Esophagus squamous epithelium (tissue), 5 donors: ENCODE data around the gene KIF18B. TPM values are rescaled to one million over a fixed set of nuclear protein-coding genes. Genes with fewer than 3 reads are reported as not detected.

Experiments
- DNase-seq: peaks from one replicate; lab custom pipeline; 2025; lab: John Stamatoyannopoulos, UW
- H3K27ac ChIP-seq, 4 donors: fragments of 200-600 bp; sonication (generic); one replicate each; pipeline ENCODE4 v1.5.1; 2016 to 2019; ENCODE audit warnings: mild to moderate bottlenecking in 1 of 4
- H3K27me3 ChIP-seq, 4 donors: fragments of 200-600 bp; sonication (generic); 1 replicate in 3 of 4; 2 replicates in 1 of 4; pipeline versions ENCODE4 v1.5.1 to v1.6.0; 2017 to 2021; ENCODE audit warnings: antibody characterized with exemption in 1 of 4
- H3K36me3 ChIP-seq, 3 donors: fragments of 200-600 bp; sonication (generic); one replicate each; pipeline ENCODE4 v1.5.1; 2016 to 2019
- H3K4me1 ChIP-seq, 3 donors: fragments of 200-600 bp; sonication (generic); one replicate each; pipeline ENCODE4 v1.5.1; 2017 to 2019
- H3K4me3 ChIP-seq, 4 donors: fragments of 200-600 bp; sonication (generic); 1 replicate in 3 of 4; 2 replicates in 1 of 4; pipeline ENCODE4 v1.5.1; 2016 to 2019; ENCODE audit warnings: mild to moderate bottlenecking in 2 of 4, moderate library complexity in 1 of 4
- H3K9me3 ChIP-seq, 3 donors: fragments of 200-600 bp; sonication (generic); one replicate each; pipeline ENCODE4 v1.5.1; 2016 to 2019
- POLR2A ChIP-seq, 4 donors: fragments of 450-650 bp; IDR thresholded peaks; one replicate each; pipeline ENCODE4 v1.6.1; 2017; ENCODE audit warnings: antibody characterized with exemption in 4 of 4, mild to moderate bottlenecking in 4 of 4, moderate library complexity in 3 of 4
- WGBS, 2 donors: methylation state at CpG; one replicate each; pipeline ENCODE4 v1.1.5; 2018; 5-methylcytosine and 5-hydroxymethylcytosine counted together
- intact Hi-C: fragments of 100-400 bp; cut with DNase I; formaldehyde crosslinking; loops from one replicate; pipeline ENCODE4 v1.15.0; 2022
- total RNA-seq, 4 donors: library from RNA; depleted of rRNA; stranded (reverse); fragments of >200 nt; gene quantifications; one replicate each; pipeline ENCODE4 v1.1.0, GENCODE V29; 2016
- TF ChIP-seq, protein P1 (sequence below), 6 experiments: fragments of 450-650 bp in 4 of 6; fragments of 200-600 bp in 2 of 6; sonication (generic) in 2 of 6; IDR thresholded peaks; one replicate each; pipeline ENCODE4 v1.5.1; 2016 to 2019; ENCODE audit warnings: antibody characterized with exemption in 6 of 6, mild to moderate bottlenecking in 4 of 6, moderate library complexity in 4 of 6
- donor health status: DM: yes; HTN: yes; CAD: no.

The KIF18B gene
- total RNA-seq, 4 donors from 2014 or later = 3.3 to 11.1 (median 4.8) TPM

DNA sequence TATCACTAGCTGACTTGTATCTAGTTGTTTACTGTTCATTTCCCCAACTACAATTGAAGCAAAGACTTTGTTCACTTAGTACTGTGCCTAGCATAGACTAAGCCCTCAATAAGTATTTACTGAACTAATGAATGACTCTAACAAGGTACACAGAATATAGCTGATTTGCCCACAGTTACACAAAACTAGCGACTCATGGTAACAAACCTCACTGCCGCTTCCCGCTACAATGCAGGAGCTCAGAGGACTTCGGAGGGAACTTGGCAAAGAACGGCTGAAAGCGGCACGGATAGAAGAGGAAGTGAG lies 48.9 kb downstream of the KIF18B start:
- Histone ChIP-seq H3K27me3 (no peaks in the 10 kb centered on the region), H3K9me3 (no peaks in the 10 kb centered on the region), H3K4me1 (peaks cover 20 to 46% (median 24%) of the 10 kb centered on the region in 3 donors), H3K36me3 (peaks cover 0 to 25% (median 7%) of the 10 kb centered on the region in 3 donors), H3K4me3 (peak overlapping the region; percentile 50 to 75 (median 62)), H3K27ac (peak overlapping the region; percentile 91 to 98 (median 95))
- WGBS, 2 donors = 0 to 1% methylated on average over 5 to 7 of the region's 7 CpGs
- intact Hi-C loops = no loop called here
- TF ChIP-seq POLR2A (IDR thresholded peaks at IDR 0.05) = no peak
- TF ChIP-seq, protein P1, sequence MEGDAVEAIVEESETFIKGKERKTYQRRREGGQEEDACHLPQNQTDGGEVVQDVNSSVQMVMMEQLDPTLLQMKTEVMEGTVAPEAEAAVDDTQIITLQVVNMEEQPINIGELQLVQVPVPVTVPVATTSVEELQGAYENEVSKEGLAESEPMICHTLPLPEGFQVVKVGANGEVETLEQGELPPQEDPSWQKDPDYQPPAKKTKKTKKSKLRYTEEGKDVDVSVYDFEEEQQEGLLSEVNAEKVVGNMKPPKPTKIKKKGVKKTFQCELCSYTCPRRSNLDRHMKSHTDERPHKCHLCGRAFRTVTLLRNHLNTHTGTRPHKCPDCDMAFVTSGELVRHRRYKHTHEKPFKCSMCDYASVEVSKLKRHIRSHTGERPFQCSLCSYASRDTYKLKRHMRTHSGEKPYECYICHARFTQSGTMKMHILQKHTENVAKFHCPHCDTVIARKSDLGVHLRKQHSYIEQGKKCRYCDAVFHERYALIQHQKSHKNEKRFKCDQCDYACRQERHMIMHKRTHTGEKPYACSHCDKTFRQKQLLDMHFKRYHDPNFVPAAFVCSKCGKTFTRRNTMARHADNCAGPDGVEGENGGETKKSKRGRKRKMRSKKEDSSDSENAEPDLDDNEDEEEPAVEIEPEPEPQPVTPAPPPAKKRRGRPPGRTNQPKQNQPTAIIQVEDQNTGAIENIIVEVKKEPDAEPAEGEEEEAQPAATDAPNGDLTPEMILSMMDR (IDR thresholded peaks at IDR 0.05) = no peak
- DNase-seq = no peak

GRCh38 chr17:44894642-44895041 lies 52.9 kb downstream of the KIF18B start:
- DNase-seq = no peak
- WGBS, 2 donors = 87 to 100% methylated on average over 4 of the region's 4 CpGs
- H3K4me3 ChIP-seq = no peak overlapping the region
- intact Hi-C loops = no loop called here
- no peaks in the 10 kb centered on the region for H3K27me3 ChIP-seq
- H3K9me3 ChIP-seq = no peaks in the 10 kb centered on the region
- H3K27ac ChIP-seq = no peak overlapping the region
- TF ChIP-seq, protein P1 (IDR thresholded peaks at IDR 0.05) = no peak
- TF ChIP-seq POLR2A (IDR thresholded peaks at IDR 0.05) = no peak
- H3K4me1 ChIP-seq = peaks cover 10 to 26% (median 12%) of the 10 kb centered on the region in 3 donors
- peaks cover 0 to 58% (median 18%) of the 10 kb centered on the region in 3 donors for H3K36me3 ChIP-seq

DNA sequence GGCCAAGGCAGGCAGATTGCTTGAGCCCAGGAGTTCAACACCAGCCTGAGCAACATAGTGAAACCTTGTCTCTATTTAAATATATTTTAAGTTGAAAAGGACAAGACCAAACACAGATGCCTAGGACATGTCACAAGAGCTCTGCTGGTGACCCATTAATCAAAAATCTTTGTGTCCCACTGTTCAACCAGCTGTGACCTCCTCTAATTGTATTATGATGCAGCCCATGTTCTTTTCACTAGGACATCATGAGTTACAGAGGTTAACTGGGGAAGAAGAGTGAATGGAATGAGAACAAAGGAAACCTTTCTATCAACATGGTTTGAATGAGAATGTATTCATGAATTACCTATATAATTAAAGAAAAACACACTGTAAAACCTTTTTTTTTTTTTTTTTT lies 55.3 kb downstream of the KIF18B start:
- peaks cover 0 to 15% (median under 1%) of the 10 kb centered on the region in 3 donors for H3K4me1 ChIP-seq
- no peak overlapping the region for H3K4me3 ChIP-seq
- H3K36me3 ChIP-seq = peaks cover 0 to 78% (median 18%) of the 10 kb centered on the region in 3 donors
- no peaks in the 10 kb centered on the region for H3K27me3 ChIP-seq
- no peak overlapping the region for H3K27ac ChIP-seq
- TF ChIP-seq POLR2A (IDR thresholded peaks at IDR 0.05) = no peak
- TF ChIP-seq, protein P1 (IDR thresholded peaks at IDR 0.05) = no peak
- DNase-seq = no peak
- intact Hi-C loops = no loop called here
- no peaks in the 10 kb centered on the region for H3K9me3 ChIP-seq

GRCh38 chr17:44889003-44889402 lies 58.6 kb downstream of the KIF18B start:
- Histone ChIP-seq H3K4me1 (peaks cover 0 to 6% (median 0%) of the 10 kb centered on the region in 3 donors), H3K27me3 (no peaks in the 10 kb centered on the region), H3K36me3 (peaks cover under 1 to 87% (median 36%) of the 10 kb centered on the region in 3 donors), H3K27ac (no peak overlapping the region), H3K4me3 (no peak overlapping the region), H3K9me3 (no peaks in the 10 kb centered on the region)
- TF ChIP-seq POLR2A (IDR thresholded peaks at IDR 0.05) = no peak
- TF ChIP-seq, protein P1 (IDR thresholded peaks at IDR 0.05) = no peak
- 82 to 87% methylated on average over 7 of the region's 7 CpGs for WGBS, 2 donors
- intact Hi-C loops = no loop called here
- no peak for DNase-seq

DNA sequence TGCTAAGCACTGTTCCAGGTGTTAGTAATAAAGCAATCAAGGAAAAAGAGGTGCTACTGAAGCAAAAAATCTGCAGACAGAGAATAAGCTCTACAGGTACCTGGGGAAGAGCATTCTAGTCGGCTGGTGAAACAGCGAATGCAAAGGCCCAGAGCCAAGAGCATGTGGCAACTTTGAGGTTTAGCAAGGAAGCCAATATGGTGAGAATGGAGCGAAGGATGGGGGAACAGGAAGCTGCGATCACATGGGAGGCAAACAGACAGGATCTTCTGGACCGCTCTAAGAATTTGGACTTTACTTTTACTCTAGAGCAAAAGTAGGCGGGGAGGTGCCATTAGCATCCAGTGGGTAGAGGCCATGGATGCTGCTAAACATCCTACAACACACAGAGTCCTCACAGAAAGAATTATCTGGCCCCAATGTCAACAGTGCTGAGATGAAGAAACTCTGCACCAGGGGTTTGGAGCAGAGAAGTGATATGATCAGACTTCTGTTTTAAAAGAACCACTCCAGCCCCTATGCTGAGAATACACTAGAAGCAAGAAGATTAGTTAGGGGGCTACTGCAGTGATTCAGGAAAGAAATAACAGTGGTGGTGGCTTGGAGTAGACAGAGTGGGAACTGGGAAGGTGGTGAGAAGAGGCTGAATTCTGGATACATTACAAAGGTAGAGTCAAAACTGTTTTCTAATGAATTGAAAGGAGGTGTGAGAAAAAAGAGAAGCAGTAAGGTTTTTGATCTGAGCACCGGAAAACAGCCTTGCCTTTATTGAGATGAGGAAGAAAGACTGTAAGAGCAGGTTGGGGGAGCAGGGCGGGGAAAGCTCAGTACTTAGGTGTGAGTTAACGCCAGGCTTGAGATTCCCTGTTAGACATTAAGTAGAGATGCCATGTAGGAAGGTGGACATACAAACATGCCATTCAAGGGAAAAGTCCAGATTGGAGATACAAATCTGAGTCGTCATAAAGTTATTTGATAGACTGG lies 59.3 kb downstream of the KIF18B start:
- TF ChIP-seq POLR2A (IDR thresholded peaks at IDR 0.05) = no peak
- TF ChIP-seq, protein P1 (IDR thresholded peaks at IDR 0.05) = no peak
- peaks cover 7 to 87% (median 38%) of the 10 kb centered on the region in 3 donors for H3K36me3 ChIP-seq
- DNase-seq = no peak
- no peak overlapping the region for H3K27ac ChIP-seq
- peaks cover 0 to 6% (median 0%) of the 10 kb centered on the region in 3 donors for H3K4me1 ChIP-seq
- intact Hi-C loops = no loop called here
- no peaks in the 10 kb centered on the region for H3K27me3 ChIP-seq
- H3K9me3 ChIP-seq = no peaks in the 10 kb centered on the region
- 68 to 71% methylated on average over 10 of the region's 10 CpGs for WGBS, 2 donors
- H3K4me3 ChIP-seq = no peak overlapping the region
